ENCODE measurements around the gene CREB3. TPM values are rescaled to one million over a fixed set of nuclear protein-coding genes. Genes with fewer than 3 reads are reported as not detected.

The CREB3 gene
- total RNA-seq, 1 donor from 2014 or later: 33.2 TPM

GRCh38 chr9:35763181-35763580 is 30.7 kb downstream of the CREB3 start:
- H3K36me3 Mint-ChIP-seq (ENCODE audit: insufficient read depth): peaks cover 1% of the 10 kb centered on the region
- no peaks in the 10 kb centered on the region for H3K27me3 Mint-ChIP-seq
- no peaks in the 10 kb centered on the region for H3K9me3 Mint-ChIP-seq (ENCODE audit: low read depth)
- no peak for DNase-seq (ENCODE audit: low spot score, unreplicated experiment)
- H3K4me3 Mint-ChIP-seq (ENCODE audit: low read depth): no peak overlapping the region
- peaks cover 21% of the 10 kb centered on the region for H3K4me1 Mint-ChIP-seq (ENCODE audit: low read depth)
- TF ChIP-seq, protein P1, sequence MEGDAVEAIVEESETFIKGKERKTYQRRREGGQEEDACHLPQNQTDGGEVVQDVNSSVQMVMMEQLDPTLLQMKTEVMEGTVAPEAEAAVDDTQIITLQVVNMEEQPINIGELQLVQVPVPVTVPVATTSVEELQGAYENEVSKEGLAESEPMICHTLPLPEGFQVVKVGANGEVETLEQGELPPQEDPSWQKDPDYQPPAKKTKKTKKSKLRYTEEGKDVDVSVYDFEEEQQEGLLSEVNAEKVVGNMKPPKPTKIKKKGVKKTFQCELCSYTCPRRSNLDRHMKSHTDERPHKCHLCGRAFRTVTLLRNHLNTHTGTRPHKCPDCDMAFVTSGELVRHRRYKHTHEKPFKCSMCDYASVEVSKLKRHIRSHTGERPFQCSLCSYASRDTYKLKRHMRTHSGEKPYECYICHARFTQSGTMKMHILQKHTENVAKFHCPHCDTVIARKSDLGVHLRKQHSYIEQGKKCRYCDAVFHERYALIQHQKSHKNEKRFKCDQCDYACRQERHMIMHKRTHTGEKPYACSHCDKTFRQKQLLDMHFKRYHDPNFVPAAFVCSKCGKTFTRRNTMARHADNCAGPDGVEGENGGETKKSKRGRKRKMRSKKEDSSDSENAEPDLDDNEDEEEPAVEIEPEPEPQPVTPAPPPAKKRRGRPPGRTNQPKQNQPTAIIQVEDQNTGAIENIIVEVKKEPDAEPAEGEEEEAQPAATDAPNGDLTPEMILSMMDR (IDR thresholded peaks at IDR 0.05; ENCODE audit: unreplicated experiment): no peak
- H3K27ac Mint-ChIP-seq: no peak overlapping the region

GRCh38 chr9:35763803-35764202 is 31.3 kb downstream of the CREB3 start:
- DNase-seq (ENCODE audit: low spot score, unreplicated experiment): no peak
- Mint-ChIP-seq H3K4me1 (ENCODE audit: low read depth) (peaks cover 16% of the 10 kb centered on the region), H3K9me3 (ENCODE audit: low read depth) (no peaks in the 10 kb centered on the region), H3K36me3 (ENCODE audit: insufficient read depth) (peaks cover 1% of the 10 kb centered on the region), H3K4me3 (ENCODE audit: low read depth) (no peak overlapping the region), H3K27ac (no peak overlapping the region), H3K27me3 (no peaks in the 10 kb centered on the region)
- TF ChIP-seq, protein P1 (IDR thresholded peaks at IDR 0.05; ENCODE audit: unreplicated experiment): no peak

GRCh38 chr9:35766997-35767396 is 34.5 kb downstream of the CREB3 start:
- TF ChIP-seq, protein P1 (IDR thresholded peaks at IDR 0.05; ENCODE audit: unreplicated experiment): no peak
- Mint-ChIP-seq H3K27ac (no peak overlapping the region), H3K36me3 (ENCODE audit: insufficient read depth) (no peaks in the 10 kb centered on the region), H3K9me3 (ENCODE audit: low read depth) (no peaks in the 10 kb centered on the region), H3K4me1 (ENCODE audit: low read depth) (no peaks in the 10 kb centered on the region), H3K27me3 (no peaks in the 10 kb centered on the region), H3K4me3 (ENCODE audit: low read depth) (no peak overlapping the region)
- no peak for DNase-seq (ENCODE audit: low spot score, unreplicated experiment)

- H3K27ac Mint-ChIP-seq: no peak overlapping the region
These were observed 35.0 kb downstream of the CREB3 start for GRCh38 chr9:35767458-35767857.

DNA sequence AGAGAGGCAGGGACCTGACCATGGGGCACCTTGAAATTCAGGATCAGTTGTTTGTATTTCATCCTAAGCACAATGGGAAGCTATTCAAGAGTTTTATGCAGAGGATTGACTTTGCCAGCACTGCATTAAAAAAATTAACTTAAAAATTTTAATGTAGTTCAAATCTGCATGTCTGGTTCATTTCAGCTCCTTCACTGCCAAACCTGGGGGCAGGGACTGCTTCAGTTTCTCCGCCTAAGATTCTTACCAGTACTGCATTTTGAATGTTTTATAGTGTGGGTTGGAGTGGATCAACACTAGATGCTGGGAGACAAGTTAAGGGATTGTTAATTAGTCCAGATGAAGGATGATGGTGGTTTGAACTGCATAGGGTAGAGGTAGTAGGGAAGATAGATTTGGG is 37.3 kb downstream of the CREB3 start:
- Mint-ChIP-seq H3K27me3 (no peaks in the 10 kb centered on the region), H3K4me1 (ENCODE audit: low read depth) (no peaks in the 10 kb centered on the region), H3K4me3 (ENCODE audit: low read depth) (no peak overlapping the region), H3K9me3 (ENCODE audit: low read depth) (no peaks in the 10 kb centered on the region), H3K36me3 (ENCODE audit: insufficient read depth) (no peaks in the 10 kb centered on the region), H3K27ac (no peak overlapping the region)
- TF ChIP-seq, protein P1 (IDR thresholded peaks at IDR 0.05; ENCODE audit: unreplicated experiment): no peak
- DNase-seq (ENCODE audit: low spot score, unreplicated experiment): no peak

More at GRCh38 chr9:35767458-35767857, 35.0 kb downstream of the CREB3 start:
- Mint-ChIP-seq H3K36me3 (ENCODE audit: insufficient read depth) (no peaks in the 10 kb centered on the region), H3K4me1 (ENCODE audit: low read depth) (no peaks in the 10 kb centered on the region), H3K9me3 (ENCODE audit: low read depth) (no peaks in the 10 kb centered on the region), H3K27me3 (no peaks in the 10 kb centered on the region), H3K4me3 (ENCODE audit: low read depth) (no peak overlapping the region)
- TF ChIP-seq, protein P1 (IDR thresholded peaks at IDR 0.05; ENCODE audit: unreplicated experiment): no peak
- DNase-seq (ENCODE audit: low spot score, unreplicated experiment): no peak

All from progenitor cell of endocrine pancreas (in vitro differentiated cells).